GM12878 (cell line): Measurements from ENCODE around the gene TNRC6C. TPM values are rescaled to one million over a fixed set of nuclear protein-coding genes. Genes with fewer than 3 reads are reported as not detected.

Experiments
- ATAC-seq: fragments of 200-7000 bp; cut with Tn5 transposase; 3 replicates; pipeline ENCODE4 v1.9.1; 2020; ENCODE audit warnings: mild to moderate bottlenecking, moderate library complexity
- Bru-seq: library from RNA; stranded (reverse); fragments of 400-500 nt; gene quantifications from one replicate; lab custom pipeline; 2021; lab: Mats Ljungman, UMichigan
- BruChase-seq, 2 experiments: library from RNA; stranded (reverse); fragments of 400-500 nt; gene quantifications; one replicate each; lab custom pipeline; 2021; lab: Mats Ljungman, UMichigan
- BruUV-seq: library from RNA; stranded (reverse); fragments of 400-500 nt; replicated peaks from 2 replicates; lab custom pipeline; 2021; lab: Mats Ljungman, UMichigan
- CTCF ChIA-PET: fragments of 300-600 bp; sonication (Branson Sonifier 250); formaldehyde crosslinking; extraction: SDS; loops from one replicate; lab custom pipeline; 2021; ENCODE audit warnings: inconsistent platforms; lab: Yijun Ruan, JAX
- POLR2A ChIA-PET: fragments of 350-600 bp; formaldehyde crosslinking; extraction: SDS; loops from one replicate; lab custom pipeline; 2021; ENCODE audit warnings: inconsistent platforms; lab: Charles Lee
- RAD21 ChIA-PET: fragments of 300-600 bp; sonication (Branson Sonifier 250); formaldehyde crosslinking; loops from one replicate; lab custom pipeline; 2023; ENCODE audit warnings: antibody characterized with exemption; ENCODE audit not compliant: unreplicated experiment; lab: Charles Lee
- SMC1A ChIA-PET: fragments of 300-600 bp; sonication (Branson Sonifier 250); formaldehyde crosslinking; loops from one replicate; lab custom pipeline; 2023; ENCODE audit not compliant: unreplicated experiment, uncharacterized antibody; lab: Charles Lee
- DNase-seq: peaks from one replicate; pipeline ENCODE4 v3.0.0-alpha.2; 2011; ENCODE audit warnings: low read depth, low spot score
- FAIRE-seq: peaks from 3 replicates; lab custom pipeline; 2011; peaks lifted over from hg19 to GRCh38; lab: Jason Lieb, UNC
- H2AFZ ChIP-seq: 2 replicates; pipeline ENCODE4 v1.6.0; 2011; ENCODE audit warnings: low read depth, low read length, control low read depth; ENCODE audit not compliant: control insufficient read depth
- H3K27ac ChIP-seq: 2 replicates; pipeline ENCODE4 v1.5.1; 2011; ENCODE audit warnings: control low read depth; ENCODE audit not compliant: control insufficient read depth, insufficient read depth
- H3K27me3 ChIP-seq, 2 experiments: replicated peaks in 1 of 2; 2 replicates each; pipeline versions ENCODE4 v1.6.0 to v1.6.1; 2011; ENCODE audit warnings: low read length in 1 of 2; ENCODE audit not compliant: control insufficient read depth in 2 of 2, insufficient read depth in 2 of 2
- H3K36me3 ChIP-seq, 2 experiments: 2 replicates each; pipeline ENCODE4 v1.5.1; 2011; ENCODE audit warnings: low read length in 1 of 2; ENCODE audit not compliant: control insufficient read depth in 2 of 2, insufficient read depth in 2 of 2
- H3K4me1 ChIP-seq: 2 replicates; pipeline ENCODE4 v1.6.1; 2011; ENCODE audit warnings: mild to moderate bottlenecking, low read length, moderate library complexity, mixed read lengths; ENCODE audit not compliant: control insufficient read depth, insufficient read depth
- H3K4me2 ChIP-seq: 2 replicates; pipeline ENCODE4 v1.6.0; 2011; ENCODE audit warnings: control low read depth; ENCODE audit not compliant: control insufficient read depth, insufficient read depth
- H3K4me3 ChIP-seq: fragments of 200-600 bp; sonication (generic); 2 replicates; pipeline ENCODE4 v1.5.1; 2016
- H3K79me2 ChIP-seq: 2 replicates; pipeline ENCODE4 v1.6.0; 2011; ENCODE audit warnings: low read length; ENCODE audit not compliant: control insufficient read depth, insufficient read depth
- H3K9ac ChIP-seq: 2 replicates; pipeline ENCODE4 v1.8.0; 2011; ENCODE audit warnings: low read length, control low read depth, mixed read lengths; ENCODE audit not compliant: control insufficient read depth, insufficient read depth
- H3K9me3 ChIP-seq: replicated peaks from 3 replicates; pipeline ENCODE4 v1.5.1; 2011; ENCODE audit warnings: mild to moderate bottlenecking, low read length; ENCODE audit not compliant: control insufficient read depth, insufficient read depth
- H4K20me1 ChIP-seq: 2 replicates; pipeline ENCODE4 v1.6.0; 2011; ENCODE audit not compliant: control insufficient read depth, insufficient read depth
- ASH2L ChIP-seq: fragments of 300-600, 200-600 bp; sonication (generic); IDR thresholded peaks from 2 replicates; pipeline ENCODE4 v1.6.1; 2017; ENCODE audit warnings: low read depth, mild to moderate bottlenecking, borderline replicate concordance
- CREB1 ChIP-seq: IDR thresholded peaks from 2 replicates; pipeline ENCODE4 v1.6.1; 2012; ENCODE audit warnings: low read depth, mild to moderate bottlenecking, inconsistent platforms
- EZH2 ChIP-seq: IDR thresholded peaks from 2 replicates; pipeline ENCODE4 v1.6.1; 2012; ENCODE audit warnings: low read depth, mild to moderate bottlenecking, control low read depth, inconsistent platforms, low read length, borderline replicate concordance; ENCODE audit not compliant: control insufficient read depth
- IKZF2 ChIP-seq, 2 experiments: fragments of 450-650 bp; IDR thresholded peaks; 2 replicates each; pipeline ENCODE4 v1.6.1; 2017; ENCODE audit warnings: mild to moderate bottlenecking in 2 of 2, moderate library complexity in 2 of 2
- PKNOX1 ChIP-seq: fragments of 450-650 bp; IDR thresholded peaks from 2 replicates; pipeline ENCODE4 v1.6.1; 2016; ENCODE audit warnings: mild to moderate bottlenecking
- RFX5 ChIP-seq: IDR thresholded peaks from 2 replicates; pipeline ENCODE4 v1.6.1; 2011; ENCODE audit warnings: low read depth, low read length, improper control_type of control experiment
- SMAD1 ChIP-seq: fragments of 450-650 bp; IDR thresholded peaks from 2 replicates; pipeline ENCODE4 v1.6.1; 2018; ENCODE audit warnings: mild to moderate bottlenecking, low read depth; ENCODE audit not compliant: partially characterized antibody
- TAF1 ChIP-seq: IDR thresholded peaks from 2 replicates; pipeline ENCODE4 v1.6.1; 2011; ENCODE audit warnings: mild to moderate bottlenecking, low read depth, low read length, borderline replicate concordance
- ZNF217 ChIP-seq: fragments of 450-650 bp; IDR thresholded peaks from 2 replicates; pipeline ENCODE4 v1.6.1; 2017; ENCODE audit warnings: antibody characterized with exemption, mild to moderate bottlenecking
- WGBS: methylation state at CpG from one replicate; pipeline ENCODE4 v1.1.6; 2016; ENCODE audit warnings: low lambda C conversion rate; ENCODE audit not compliant: insufficient replicate concordance, insufficient coverage; ENCODE audit errors: missing lambda C conversion rate; 5-methylcytosine and 5-hydroxymethylcytosine counted together
- in situ Hi-C: fragments of 300-500 bp; cut with MboI; formaldehyde crosslinking; loops from 9 replicates; pipeline ENCODE4 v1.14.3; 2018; ENCODE audit warnings: mixed read lengths
- intact Hi-C: fragments of 100-400 bp; cut with micrococcal nuclease; formaldehyde crosslinking; loops from one replicate; pipeline ENCODE4 v1.14.2; 2022; ENCODE audit not compliant: unreplicated experiment
- long read RNA-seq, 2 experiments: library from polyadenylated mRNA; unstranded; transcript quantifications; one replicate each; pipeline ENCODE4 v2.0.0, GENCODE V29; 2019 to 2020
- polyA minus RNA-seq, 3 experiments: library from RNA; depleted of rRNA, polyadenylated mRNA; stranded (reverse); fragments of >200 nt; gene quantifications; 2 replicates each; pipeline ENCODE4 v1.2.3, GENCODE V29; 2011
- polyA plus RNA-seq, 11 experiments: library from polyadenylated mRNA; depleted of rRNA in 4 of 11; unstranded in 6 of 11; stranded (reverse) in 5 of 11; fragments of >200 nt; fragmentation: Nextera tagmentation in 4 of 11; fragmentation: Illumina TruSeq in 1 of 11; extraction: Ambion mirVana in 4 of 11; extraction: Trizol in 1 of 11; gene quantifications; 1 replicate in 1 of 11; 2 replicates in 10 of 11; pipeline versions ENCODE4 v1.2.1 to v1.2.3, GENCODE V29; 2011 to 2016; ENCODE audit warnings: inconsistent platforms in 2 of 11, missing spikeins in 2 of 11, low read depth in 1 of 11
- total RNA-seq, 4 experiments: library from RNA; depleted of rRNA in 3 of 4; stranded (reverse); fragments of >200 nt in 3 of 4; fragmentation: Illumina TruSeq in 1 of 4; extraction: Trizol in 1 of 4; gene quantifications; 2 replicates each; pipeline versions ENCODE4 v1.2.1 to v1.2.3, GENCODE V29; 2013 to 2021
- TF ChIP-seq, protein P1 (sequence below): IDR thresholded peaks from 2 replicates; pipeline ENCODE4 v1.6.1; 2011; ENCODE audit warnings: low read depth, low read length, improper control_type of control experiment, borderline replicate concordance

The TNRC6C gene, protein sequence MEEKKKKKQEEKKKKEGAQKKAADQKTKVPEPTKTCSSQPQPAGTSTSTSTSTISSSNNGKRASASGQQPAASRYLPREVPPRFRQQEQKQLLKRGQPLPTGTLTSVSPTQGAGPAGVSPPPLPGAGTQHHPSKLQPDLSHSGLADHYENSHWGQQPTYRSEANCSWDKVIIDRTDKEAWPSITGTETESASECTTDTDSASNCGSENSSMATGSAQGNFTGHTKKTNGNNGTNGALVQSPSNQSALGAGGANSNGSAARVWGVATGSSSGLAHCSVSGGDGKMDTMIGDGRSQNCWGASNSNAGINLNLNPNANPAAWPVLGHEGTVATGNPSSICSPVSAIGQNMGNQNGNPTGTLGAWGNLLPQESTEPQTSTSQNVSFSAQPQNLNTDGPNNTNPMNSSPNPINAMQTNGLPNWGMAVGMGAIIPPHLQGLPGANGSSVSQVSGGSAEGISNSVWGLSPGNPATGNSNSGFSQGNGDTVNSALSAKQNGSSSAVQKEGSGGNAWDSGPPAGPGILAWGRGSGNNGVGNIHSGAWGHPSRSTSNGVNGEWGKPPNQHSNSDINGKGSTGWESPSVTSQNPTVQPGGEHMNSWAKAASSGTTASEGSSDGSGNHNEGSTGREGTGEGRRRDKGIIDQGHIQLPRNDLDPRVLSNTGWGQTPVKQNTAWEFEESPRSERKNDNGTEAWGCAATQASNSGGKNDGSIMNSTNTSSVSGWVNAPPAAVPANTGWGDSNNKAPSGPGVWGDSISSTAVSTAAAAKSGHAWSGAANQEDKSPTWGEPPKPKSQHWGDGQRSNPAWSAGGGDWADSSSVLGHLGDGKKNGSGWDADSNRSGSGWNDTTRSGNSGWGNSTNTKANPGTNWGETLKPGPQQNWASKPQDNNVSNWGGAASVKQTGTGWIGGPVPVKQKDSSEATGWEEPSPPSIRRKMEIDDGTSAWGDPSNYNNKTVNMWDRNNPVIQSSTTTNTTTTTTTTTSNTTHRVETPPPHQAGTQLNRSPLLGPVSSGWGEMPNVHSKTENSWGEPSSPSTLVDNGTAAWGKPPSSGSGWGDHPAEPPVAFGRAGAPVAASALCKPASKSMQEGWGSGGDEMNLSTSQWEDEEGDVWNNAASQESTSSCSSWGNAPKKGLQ (N-terminal part only)
- total RNA-seq (2013; cell fraction: nucleolus; rRNA removed), result 21.2 and 22.9 TPM in 2 replicates
- 1.5 and 3.2 TPM in 2 replicates for total RNA-seq (2014; rRNA removed)
- total RNA-seq (2014; rRNA removed; fragmentation: Illumina TruSeq; extraction: Trizol), result 1.0 and 1.8 TPM in 2 replicates
- total RNA-seq (2021), result 5.4 and 6.1 TPM in 2 replicates
- polyA plus RNA-seq (2011; ENCODE audit: low read depth), result 0.49 TPM
- 0.90 and 0.98 TPM in 2 replicates for polyA plus RNA-seq (2011; rRNA removed)
- 0.85 and 1.0 TPM in 2 replicates for polyA plus RNA-seq (2011; cell fraction: cytosol; rRNA removed)
- polyA plus RNA-seq (2011; cell fraction: nucleus; rRNA removed), result 4.1 and 5.7 TPM in 2 replicates
- polyA plus RNA-seq (2012), result 0.97 and 1.1 TPM in 2 replicates
- polyA plus RNA-seq (2014; fragmentation: Illumina TruSeq; extraction: Trizol), result 2.0 and 2.5 TPM in 2 replicates
- polyA plus RNA-seq (2014; fragmentation: Nextera tagmentation; extraction: Ambion mirVana), result under 1 TPM; 0.40 to 0.43 TPM
- polyA plus RNA-seq (2014; rRNA removed), result 1.4 and 2.4 TPM in 2 replicates
- under 1 TPM; 0.67 to 0.88 TPM for polyA plus RNA-seq (2016; fragmentation: Nextera tagmentation; extraction: Ambion mirVana)
- polyA minus RNA-seq (2011; rRNA and poly(A)+ RNA removed), result 7.9 and 9.0 TPM in 2 replicates
- 1.9 and 7.1 TPM in 2 replicates for polyA minus RNA-seq (2011; cell fraction: cytosol; rRNA and poly(A)+ RNA removed)
- 4.4 and 5.6 TPM in 2 replicates for polyA minus RNA-seq (2011; cell fraction: nucleus; rRNA and poly(A)+ RNA removed)
- percentile 64 among the genes with signal in this experiment for Bru-seq, nascent RNA
- BruChase-seq, experiment 1, labeled RNA remaining after a 6-hour chase, result percentile 66 among the genes with signal in this experiment
- percentile 66 among the genes with signal in this experiment for BruChase-seq, experiment 2, labeled RNA remaining after a 2-hour chase
- long read RNA-seq, experiment 1, result 0 reads
- long read RNA-seq, experiment 2, partial matches to known transcripts, result 1 of 5 reads
- long read RNA-seq, experiment 2, other reads (novel, unspliced or antisense), result 4 of 5 reads

GRCh38 chr17:77957857-77958715, at the start of gene TNRC6C:
TSS of gene TNRC6C (plus strand) at chr17:77958703. CDS start at chr17:78004207, 45,504 bp downstream.
- peak; percentile 87 for DNase-seq
- FAIRE-seq, result peak; percentile 75
- Histone ChIP-seq H3K4me2 (peak within 1 kb of the TSS; percentile 92), H3K9me3 (peaks cover 3% of the 10 kb centered on the region; the same call in 2 of the 3 replicates), H3K4me3 (peak within 1 kb of the TSS; percentile 75), H3K36me3 (no peaks in the 10 kb centered on the region), H4K20me1 (no peaks in the 10 kb centered on the region), H2AFZ (peak within 1 kb of the TSS; percentile 29), H3K27ac (no peak within 1 kb of the TSS), H3K4me1 (peaks cover 16% of the 10 kb centered on the region), H3K27me3 (peaks cover 0 to 3% of the 10 kb centered on the region in 2 experiments; a peak in 2 of 4 replicates), H3K79me2 (peaks cover 8% of the 10 kb centered on the region), H3K9ac (peak within 1 kb of the TSS; percentile 46)
- in situ Hi-C loops (no loop called here), intact Hi-C loops (loop anchor here (5.0 to 10.0 kb wide), 2 partner anchors 76 to 633 kb away; no protein-coding TSS in a partner anchor)
- 2% methylated on average over 85 of the region's 105 CpGs for WGBS
- RAD21 ChIA-PET, result interaction anchor here (0.6 to 2.3 kb wide), 25 partner anchors 13 to 632 kb away, joined by 3 to 24 read pairs (median 5); partner anchors contain the start of gene TMC6
- CTCF ChIA-PET, result interaction anchor here (0.6 to 1.7 kb wide), 9 partner anchors 12 to 479 kb away, joined by 3 to 9 read pairs (median 3); no protein-coding TSS in a partner anchor
- SMC1A ChIA-PET, result interaction anchor here (0.6 to 1.8 kb wide), 9 partner anchors 31 to 313 kb away, joined by 3 to 7 read pairs (median 4); no protein-coding TSS in a partner anchor
- POLR2A ChIA-PET, result interaction anchor here (0.6 to 2.1 kb wide), 23 partner anchors 12 to 746 kb away, joined by 3 to 18 read pairs (median 4); partner anchors contain the start of gene TMC8
- BruUV-seq, result no TSS peak
- ATAC-seq, result peak; percentile 96
- TF ChIP-seq ZNF217, result peak; percentile 86
- TF ChIP-seq PKNOX1, result 0 out of 2 replicates have a peak, but pooled peaks have one; percentile 23
- TF ChIP-seq ASH2L, result no peak
- peak; percentile 95 for TF ChIP-seq TAF1
- no peak for TF ChIP-seq EZH2
- TF ChIP-seq RFX5, result peak; percentile 62; the same call in 1 of the 2 replicates
- TF ChIP-seq, protein P1, sequence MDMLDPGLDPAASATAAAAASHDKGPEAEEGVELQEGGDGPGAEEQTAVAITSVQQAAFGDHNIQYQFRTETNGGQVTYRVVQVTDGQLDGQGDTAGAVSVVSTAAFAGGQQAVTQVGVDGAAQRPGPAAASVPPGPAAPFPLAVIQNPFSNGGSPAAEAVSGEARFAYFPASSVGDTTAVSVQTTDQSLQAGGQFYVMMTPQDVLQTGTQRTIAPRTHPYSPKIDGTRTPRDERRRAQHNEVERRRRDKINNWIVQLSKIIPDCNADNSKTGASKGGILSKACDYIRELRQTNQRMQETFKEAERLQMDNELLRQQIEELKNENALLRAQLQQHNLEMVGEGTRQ, result peak; percentile 64
- TF ChIP-seq SMAD1, result peak; percentile 42
- 0 out of 4 replicates have a peak, but pooled peaks of 1 of the 2 experiments have one; percentile 66 for TF ChIP-seq IKZF2 (IDR thresholded peaks at IDR 0.05)
- TF ChIP-seq CREB1, result no peak; the same call in none of the 2 replicates
